ENCODE data around the gene LZTR1. TPM values are rescaled to one million over a fixed set of nuclear protein-coding genes. Genes with fewer than 3 reads are reported as not detected.
"Not testable (repeated sequence)": the region's sequence is repeated elsewhere in the genome, so short reads cannot be mapped to it uniquely, and the experiment has no call there.

Gene LZTR1
- total and polyA plus RNA-seq, 10 donors = 21.9 to 76.2 (median 54.2) TPM

DNA sequence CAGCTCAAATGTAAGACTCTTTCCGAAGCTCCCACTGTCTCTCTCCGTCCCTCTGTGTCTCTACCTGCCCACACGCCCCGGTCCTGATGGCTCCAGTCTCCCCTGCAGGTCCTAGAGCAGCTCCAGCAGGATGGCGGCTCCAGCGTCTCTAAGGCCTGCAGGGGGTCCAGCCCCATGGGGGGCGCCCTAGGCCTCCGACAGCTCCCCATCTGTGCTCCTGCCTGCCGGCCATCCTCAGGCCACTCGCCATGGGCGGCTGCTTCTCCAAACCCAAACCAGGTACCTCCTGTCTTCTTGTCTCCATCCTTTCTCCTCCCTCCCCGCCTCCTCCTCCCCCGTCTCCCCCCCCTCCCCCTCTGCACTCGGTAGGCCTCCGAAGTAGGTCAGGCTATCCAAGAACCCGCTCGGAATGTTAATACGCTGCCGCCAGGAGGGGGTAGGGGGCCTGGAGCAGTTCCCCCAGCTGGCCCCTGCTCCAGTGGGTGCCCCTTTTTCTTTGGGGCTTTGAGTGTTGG lies 14.3 kb upstream of the LZTR1 start:
- peak overlapping the region in 4 of 8 donors; percentile 17 to 61 (median 52) for H3K27ac ChIP-seq
- no peaks in the 10 kb centered on the region for H3K36me3 ChIP-seq
- peak; percentile 74 for DNase-seq
- TF ChIP-seq POLR2A (IDR thresholded peaks at IDR 0.05) (no peak), POLR2AphosphoS5 (IDR thresholded peaks at IDR 0.05) (no peak)
- TF ChIP-seq, protein P1, sequence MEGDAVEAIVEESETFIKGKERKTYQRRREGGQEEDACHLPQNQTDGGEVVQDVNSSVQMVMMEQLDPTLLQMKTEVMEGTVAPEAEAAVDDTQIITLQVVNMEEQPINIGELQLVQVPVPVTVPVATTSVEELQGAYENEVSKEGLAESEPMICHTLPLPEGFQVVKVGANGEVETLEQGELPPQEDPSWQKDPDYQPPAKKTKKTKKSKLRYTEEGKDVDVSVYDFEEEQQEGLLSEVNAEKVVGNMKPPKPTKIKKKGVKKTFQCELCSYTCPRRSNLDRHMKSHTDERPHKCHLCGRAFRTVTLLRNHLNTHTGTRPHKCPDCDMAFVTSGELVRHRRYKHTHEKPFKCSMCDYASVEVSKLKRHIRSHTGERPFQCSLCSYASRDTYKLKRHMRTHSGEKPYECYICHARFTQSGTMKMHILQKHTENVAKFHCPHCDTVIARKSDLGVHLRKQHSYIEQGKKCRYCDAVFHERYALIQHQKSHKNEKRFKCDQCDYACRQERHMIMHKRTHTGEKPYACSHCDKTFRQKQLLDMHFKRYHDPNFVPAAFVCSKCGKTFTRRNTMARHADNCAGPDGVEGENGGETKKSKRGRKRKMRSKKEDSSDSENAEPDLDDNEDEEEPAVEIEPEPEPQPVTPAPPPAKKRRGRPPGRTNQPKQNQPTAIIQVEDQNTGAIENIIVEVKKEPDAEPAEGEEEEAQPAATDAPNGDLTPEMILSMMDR (IDR thresholded peaks at IDR 0.05 in 8 of 11, conservative IDR thresholded peaks at IDR 0.05 in 3 of 11) = no peak
- intact Hi-C loops (cut with DNase I; ENCODE audit: low total_unique reads) = loop anchor here (10.0 kb wide), 1 partner anchor 47 kb away; the partner anchor contains the start of gene P2RX6
- no peak overlapping the region for H3K4me3 ChIP-seq
- peaks cover 0 to 30% (median 16%) of the 10 kb centered on the region in 7 donors for H3K27me3 ChIP-seq (replicated peaks in 1 of 7)
- no peaks in the 10 kb centered on the region for H3K9me3 ChIP-seq
- 64 to 76% (median 69%) methylated on average over 18 to 19 of the region's 19 CpGs for WGBS, 5 donors
- peaks cover 6 to 69% (median 50%) of the 10 kb centered on the region in 6 donors for H3K4me1 ChIP-seq

- intact Hi-C loops (cut with DNase I; ENCODE audit: low total_unique reads) = loop anchor here (10.0 kb wide), 1 partner anchor 46 kb away; the partner anchor contains the start of gene P2RX6
- Histone ChIP-seq H3K4me3 (no peak overlapping the region), H3K36me3 (no peaks in the 10 kb centered on the region), H3K27ac (peak overlapping the region in 4 of 8 donors; percentile 17 to 61 (median 52)), H3K9me3 (no peaks in the 10 kb centered on the region), H3K4me1 (peaks cover 6 to 76% (median 53%) of the 10 kb centered on the region in 6 donors), H3K27me3 (replicated peaks in 1 of 7) (peaks cover 0 to 25% (median 16%) of the 10 kb centered on the region in 7 donors)
- TF ChIP-seq POLR2AphosphoS5 (IDR thresholded peaks at IDR 0.05) (no peak), POLR2A (IDR thresholded peaks at IDR 0.05) (no peak)
- TF ChIP-seq, protein P1 (IDR thresholded peaks at IDR 0.05 in 8 of 11, conservative IDR thresholded peaks at IDR 0.05 in 3 of 11) = no peak
- 66 to 78% (median 70%) methylated on average over 6 to 7 of the region's 7 CpGs for WGBS, 5 donors
- peak; percentile 70 for DNase-seq
Observed at GRCh38 chr22:20968281-20968977, 13.7 kb upstream of the LZTR1 start.

GRCh38 chr22:20970939-20971657 lies 11.0 kb upstream of the LZTR1 start:
- TF ChIP-seq POLR2AphosphoS5 (IDR thresholded peaks at IDR 0.05) = no peak
- no peak for TF ChIP-seq POLR2A (IDR thresholded peaks at IDR 0.05)
- TF ChIP-seq, protein P1 (IDR thresholded peaks at IDR 0.05 in 8 of 11, conservative IDR thresholded peaks at IDR 0.05 in 3 of 11) = no peak
- no peaks in the 10 kb centered on the region for H3K27me3 ChIP-seq (replicated peaks in 1 of 7)
- H3K9me3 ChIP-seq = no peaks in the 10 kb centered on the region
- peak; percentile 50 for DNase-seq
- H3K27ac ChIP-seq = peak overlapping the region in 2 of 8 donors; percentile 47 to 61
- 67 to 83% (median 83%) methylated on average over 3 to 4 of the region's 4 CpGs for WGBS, 5 donors
- H3K36me3 ChIP-seq = no peaks in the 10 kb centered on the region
- no peak overlapping the region for H3K4me3 ChIP-seq
- peaks cover 0 to 57% (median 35%) of the 10 kb centered on the region in 6 donors for H3K4me1 ChIP-seq
- intact Hi-C loops (cut with DNase I; ENCODE audit: low total_unique reads) = no loop called here

- H3K4me3 ChIP-seq; H3K36me3 ChIP-seq; H3K27me3 ChIP-seq (replicated peaks in 1 of 7); H3K9me3 ChIP-seq; intact Hi-C loops (cut with DNase I; ENCODE audit: low total_unique reads): not testable (repeated sequence)
- DNase-seq = peak; percentile 54
- peak overlapping the region in 6 of 8 donors; percentile 12 to 64 (median 44) for H3K27ac ChIP-seq
- WGBS, 5 donors = 55 to 74% (median 69%) methylated on average over 11 of the region's 11 CpGs
- H3K4me1 ChIP-seq = peaks cover 0 to 47% (median 31%) of the 10 kb centered on the region in 6 donors
Observed at GRCh38 chr22:20972014-20972694, 9.9 kb upstream of the LZTR1 start.

All from spleen (tissue), 11 donors.